Mammary epithelial cell (primary cell): Measurements from ENCODE around the gene KIF1B.

Experiments
- EZH2 ChIP-seq: IDR thresholded peaks from 2 replicates; pipeline ENCODE4 v1.6.1; 2012; ENCODE audit warnings: low read length, inconsistent platforms, borderline replicate concordance
- TF ChIP-seq, protein P1 (sequence below), 2 donors: IDR thresholded peaks in 1 of 2; conservative IDR thresholded peaks in 1 of 2; 2 replicates each; pipeline ENCODE4 v1.5.1; 2011 to 2012; ENCODE audit warnings: inconsistent platforms in 2 of 2, low read length in 2 of 2, mild to moderate bottlenecking in 2 of 2, control low read depth in 1 of 2, low read depth in 1 of 2; ENCODE audit not compliant: insufficient read depth in 1 of 2; ENCODE audit errors: extremely low read depth in 1 of 2

DNA sequence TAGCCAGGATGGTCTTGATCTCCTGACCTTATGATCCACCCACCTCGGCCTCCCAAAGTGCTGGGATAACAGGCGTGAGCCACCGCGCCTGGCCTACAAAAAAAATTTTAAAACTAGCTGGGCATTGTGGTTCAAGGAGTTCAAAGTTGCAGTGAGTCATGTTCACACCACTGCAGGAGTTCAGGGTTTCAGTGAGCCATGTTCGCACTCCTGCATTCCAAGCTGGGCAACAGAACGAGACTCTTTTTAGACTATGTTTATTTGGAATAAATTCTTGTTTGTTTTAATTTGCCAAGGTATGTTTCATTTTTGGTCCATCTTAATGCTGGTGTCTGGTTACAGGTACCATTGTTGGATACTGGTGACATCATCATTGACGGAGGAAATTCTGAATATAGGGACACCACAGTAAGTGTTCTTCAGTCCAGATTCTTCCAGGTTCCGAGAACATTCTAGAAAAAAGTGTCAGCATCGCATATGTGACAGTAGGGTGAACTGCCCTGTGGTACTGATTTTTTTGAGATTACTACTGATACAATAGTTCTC, 192.4 kb downstream of the KIF1B start:
- TF ChIP-seq EZH2, result no peak
- TF ChIP-seq, protein P1, sequence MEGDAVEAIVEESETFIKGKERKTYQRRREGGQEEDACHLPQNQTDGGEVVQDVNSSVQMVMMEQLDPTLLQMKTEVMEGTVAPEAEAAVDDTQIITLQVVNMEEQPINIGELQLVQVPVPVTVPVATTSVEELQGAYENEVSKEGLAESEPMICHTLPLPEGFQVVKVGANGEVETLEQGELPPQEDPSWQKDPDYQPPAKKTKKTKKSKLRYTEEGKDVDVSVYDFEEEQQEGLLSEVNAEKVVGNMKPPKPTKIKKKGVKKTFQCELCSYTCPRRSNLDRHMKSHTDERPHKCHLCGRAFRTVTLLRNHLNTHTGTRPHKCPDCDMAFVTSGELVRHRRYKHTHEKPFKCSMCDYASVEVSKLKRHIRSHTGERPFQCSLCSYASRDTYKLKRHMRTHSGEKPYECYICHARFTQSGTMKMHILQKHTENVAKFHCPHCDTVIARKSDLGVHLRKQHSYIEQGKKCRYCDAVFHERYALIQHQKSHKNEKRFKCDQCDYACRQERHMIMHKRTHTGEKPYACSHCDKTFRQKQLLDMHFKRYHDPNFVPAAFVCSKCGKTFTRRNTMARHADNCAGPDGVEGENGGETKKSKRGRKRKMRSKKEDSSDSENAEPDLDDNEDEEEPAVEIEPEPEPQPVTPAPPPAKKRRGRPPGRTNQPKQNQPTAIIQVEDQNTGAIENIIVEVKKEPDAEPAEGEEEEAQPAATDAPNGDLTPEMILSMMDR (conservative IDR thresholded peaks at IDR 0.05 in 1 of 2, IDR thresholded peaks at IDR 0.05 in 1 of 2; ENCODE audit: extremely low read depth in 1 of 2, insufficient read depth in 1 of 2, low read depth in 1 of 2, low read length in 2 of 2), result no peak
